Measurements from ENCODE around the gene ROBO1.

ROBO1 gene

GRCh38 chr3:78870484-78870883, 897.3 kb downstream of the ROBO1 start:
- Mint-ChIP-seq H3K9me3 (no peaks in the 10 kb centered on the region), H3K36me3 (no peaks in the 10 kb centered on the region), H3K4me3 (no peak overlapping the region), H3K4me1 (no peaks in the 10 kb centered on the region), H3K27ac (no peak overlapping the region), H3K27me3 (no peaks in the 10 kb centered on the region)

GRCh38 chr3:78868570-78868969, 899.2 kb downstream of the ROBO1 start:
- no peak overlapping the region for H3K27ac Mint-ChIP-seq
- H3K4me3 Mint-ChIP-seq = no peak overlapping the region
- H3K27me3 Mint-ChIP-seq = no peaks in the 10 kb centered on the region
- no peaks in the 10 kb centered on the region for H3K4me1 Mint-ChIP-seq
- no peaks in the 10 kb centered on the region for H3K9me3 Mint-ChIP-seq
- no peaks in the 10 kb centered on the region for H3K36me3 Mint-ChIP-seq

GRCh38 chr3:78867409-78868372, 900.1 kb downstream of the ROBO1 start:
- no peaks in the 10 kb centered on the region for H3K36me3 Mint-ChIP-seq

GRCh38 chr3:78863306-78864203, 904.2 kb downstream of the ROBO1 start:
- Mint-ChIP-seq H3K27me3 (no peaks in the 10 kb centered on the region), H3K36me3 (no peaks in the 10 kb centered on the region), H3K27ac (no peak overlapping the region), H3K9me3 (peaks cover 21% of the 10 kb centered on the region), H3K4me3 (no peak overlapping the region), H3K4me1 (no peaks in the 10 kb centered on the region)

More at GRCh38 chr3:78867409-78868372, 900.1 kb downstream of the ROBO1 start:
- no peaks in the 10 kb centered on the region for H3K4me1 Mint-ChIP-seq
- no peaks in the 10 kb centered on the region for H3K27me3 Mint-ChIP-seq
- no peak overlapping the region for H3K27ac Mint-ChIP-seq
- no peaks in the 10 kb centered on the region for H3K9me3 Mint-ChIP-seq
- H3K4me3 Mint-ChIP-seq = no peak overlapping the region

DNA sequence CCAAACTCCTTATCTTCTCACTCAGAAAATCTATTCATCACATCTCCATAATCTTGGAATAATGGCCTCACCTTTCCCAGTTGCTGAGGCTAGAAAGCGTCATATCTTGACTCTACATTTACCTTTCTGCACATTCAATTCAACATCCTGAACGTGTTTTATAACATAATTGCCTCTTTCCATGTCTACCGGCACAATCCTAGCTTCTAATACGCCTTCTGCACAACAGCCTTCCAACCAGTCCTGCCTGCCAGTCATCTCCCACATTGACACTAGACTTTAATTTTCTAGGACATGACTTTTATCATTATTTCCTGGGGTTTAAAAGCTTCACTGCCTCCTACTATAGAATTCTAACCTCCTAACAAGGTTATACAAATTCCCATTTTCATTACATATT, 906.6 kb downstream of the ROBO1 start:
- Mint-ChIP-seq H3K27me3 (no peaks in the 10 kb centered on the region), H3K36me3 (no peaks in the 10 kb centered on the region), H3K4me1 (no peaks in the 10 kb centered on the region), H3K4me3 (no peak overlapping the region), H3K9me3 (peaks cover 21% of the 10 kb centered on the region), H3K27ac (no peak overlapping the region)

- H3K4me3 Mint-ChIP-seq = no peak overlapping the region
- H3K9me3 Mint-ChIP-seq = peaks cover 21% of the 10 kb centered on the region
- no peaks in the 10 kb centered on the region for H3K27me3 Mint-ChIP-seq
- no peaks in the 10 kb centered on the region for H3K4me1 Mint-ChIP-seq
- H3K27ac Mint-ChIP-seq = no peak overlapping the region
- no peaks in the 10 kb centered on the region for H3K36me3 Mint-ChIP-seq
Measured at GRCh38 chr3:78860567-78860966, 907.2 kb downstream of the ROBO1 start.

- no peaks in the 10 kb centered on the region for H3K27me3 Mint-ChIP-seq
- H3K4me3 Mint-ChIP-seq = no peak overlapping the region
- H3K36me3 Mint-ChIP-seq = no peaks in the 10 kb centered on the region
- peaks cover 21% of the 10 kb centered on the region for H3K9me3 Mint-ChIP-seq
- H3K27ac Mint-ChIP-seq = no peak overlapping the region
- H3K4me1 Mint-ChIP-seq = no peaks in the 10 kb centered on the region
Measured at GRCh38 chr3:78858910-78859309, 908.9 kb downstream of the ROBO1 start.

DNA sequence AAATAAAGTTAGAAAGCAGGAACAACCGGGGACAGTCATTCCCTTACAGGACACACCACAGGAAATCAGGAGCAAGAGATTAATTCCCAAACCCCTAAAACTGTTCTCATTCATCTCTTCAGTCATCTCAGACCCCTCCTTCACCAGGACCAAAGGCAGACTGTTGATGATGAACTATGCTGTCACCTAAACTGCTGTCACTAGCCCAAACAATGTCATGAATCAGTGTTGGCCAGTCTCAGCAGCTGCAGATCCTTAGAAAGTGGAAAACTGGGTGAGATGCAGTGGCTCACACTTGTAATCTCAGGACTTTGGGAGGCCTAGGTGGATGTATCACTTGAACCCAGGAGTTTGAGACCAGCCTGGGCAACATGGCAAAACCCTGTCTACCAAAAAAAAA, 909.6 kb downstream of the ROBO1 start:
- Mint-ChIP-seq H3K9me3 (peaks cover 21% of the 10 kb centered on the region), H3K4me3 (no peak overlapping the region), H3K4me1 (no peaks in the 10 kb centered on the region), H3K36me3 (no peaks in the 10 kb centered on the region), H3K27ac (no peak overlapping the region), H3K27me3 (no peaks in the 10 kb centered on the region)

DNA sequence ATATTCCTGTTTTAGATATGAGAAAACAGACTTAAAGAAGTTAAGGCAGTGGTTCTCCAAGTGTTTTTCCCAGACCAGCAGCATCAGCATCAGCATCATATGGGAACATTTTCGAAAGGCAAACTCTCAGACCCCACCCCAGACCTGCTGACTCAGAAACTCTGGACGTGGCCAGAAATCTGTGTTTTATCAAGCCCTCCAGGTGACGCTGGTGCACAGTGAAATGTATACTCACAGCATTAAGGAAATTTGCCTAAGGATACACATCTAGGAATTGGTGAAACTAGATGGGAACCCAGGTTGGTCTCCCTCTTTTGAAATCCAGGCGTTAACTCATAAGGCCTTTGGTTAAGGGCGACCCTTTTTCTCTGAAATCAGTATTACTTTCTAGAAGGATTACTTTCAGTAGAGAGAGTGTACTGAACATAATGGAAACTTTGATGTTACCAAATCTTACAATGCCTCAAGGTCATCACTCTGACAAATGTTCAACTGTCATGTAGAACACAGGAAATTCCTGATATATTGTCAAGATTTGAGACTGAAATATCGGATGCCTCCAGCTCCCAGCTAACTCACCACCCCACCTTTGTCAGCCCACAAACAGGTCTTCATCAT, 910.2 kb downstream of the ROBO1 start:
- Mint-ChIP-seq H3K9me3 (peaks cover 21% of the 10 kb centered on the region), H3K36me3 (no peaks in the 10 kb centered on the region), H3K4me3 (no peak overlapping the region), H3K27me3 (no peaks in the 10 kb centered on the region), H3K4me1 (no peaks in the 10 kb centered on the region), H3K27ac (no peak overlapping the region)

DNA sequence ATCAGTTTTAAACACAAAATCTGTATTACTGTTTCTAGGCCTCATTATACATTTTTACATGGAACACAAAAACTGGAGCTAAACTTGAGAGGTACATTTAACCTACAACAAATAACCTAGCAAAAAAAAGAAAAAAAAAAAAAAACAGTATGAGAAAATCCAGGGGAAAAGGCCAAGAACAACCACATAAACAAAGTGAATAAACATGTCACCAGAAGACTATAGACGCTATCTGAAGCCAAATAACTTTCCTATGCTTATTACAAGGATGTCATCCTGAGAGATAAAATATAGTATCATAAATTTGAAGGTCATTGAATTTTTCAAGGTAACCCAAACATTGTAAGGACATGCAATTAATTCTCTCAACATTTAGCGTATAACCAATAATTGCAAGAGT, 911.6 kb downstream of the ROBO1 start:
- H3K36me3 Mint-ChIP-seq = no peaks in the 10 kb centered on the region
- no peak overlapping the region for H3K4me3 Mint-ChIP-seq
- H3K9me3 Mint-ChIP-seq = peaks cover 11% of the 10 kb centered on the region
- no peaks in the 10 kb centered on the region for H3K27me3 Mint-ChIP-seq
- no peak overlapping the region for H3K27ac Mint-ChIP-seq
- H3K4me1 Mint-ChIP-seq = no peaks in the 10 kb centered on the region

GRCh38 chr3:78855190-78855589, 912.6 kb downstream of the ROBO1 start:
- H3K36me3 Mint-ChIP-seq = no peaks in the 10 kb centered on the region
- H3K4me1 Mint-ChIP-seq = no peaks in the 10 kb centered on the region
- peaks cover 6% of the 10 kb centered on the region for H3K9me3 Mint-ChIP-seq
- H3K27ac Mint-ChIP-seq = no peak overlapping the region
- no peak overlapping the region for H3K4me3 Mint-ChIP-seq
- H3K27me3 Mint-ChIP-seq = no peaks in the 10 kb centered on the region

GRCh38 chr3:78848392-78849288, 919.2 kb downstream of the ROBO1 start:
- Mint-ChIP-seq H3K36me3 (no peaks in the 10 kb centered on the region), H3K4me3 (no peak overlapping the region), H3K27ac (no peak overlapping the region), H3K27me3 (no peaks in the 10 kb centered on the region), H3K4me1 (no peaks in the 10 kb centered on the region), H3K9me3 (no peaks in the 10 kb centered on the region)

DNA sequence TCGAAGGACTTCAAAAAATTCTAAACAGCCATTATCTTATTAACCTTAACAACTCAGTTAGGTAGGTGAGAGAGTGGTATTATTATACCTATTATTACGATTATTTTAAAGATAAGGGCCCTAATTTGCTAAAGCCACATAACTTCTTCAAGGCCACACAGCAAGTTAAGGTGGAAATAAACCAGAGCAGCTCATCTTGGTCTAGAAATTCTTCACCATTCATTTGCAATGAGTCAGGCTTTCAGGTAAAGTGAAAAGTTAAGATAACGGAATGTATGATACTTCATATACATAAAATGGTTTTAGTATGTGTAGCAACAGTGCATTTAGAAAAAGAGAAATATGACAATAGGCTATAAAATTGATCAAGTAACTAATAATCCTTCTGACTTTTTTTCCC, 920.2 kb downstream of the ROBO1 start:
- Mint-ChIP-seq H3K4me1 (no peaks in the 10 kb centered on the region), H3K27ac (no peak overlapping the region), H3K36me3 (no peaks in the 10 kb centered on the region), H3K4me3 (no peak overlapping the region), H3K9me3 (no peaks in the 10 kb centered on the region), H3K27me3 (no peaks in the 10 kb centered on the region)

- no peak overlapping the region for H3K27ac Mint-ChIP-seq
- no peaks in the 10 kb centered on the region for H3K27me3 Mint-ChIP-seq
- no peaks in the 10 kb centered on the region for H3K9me3 Mint-ChIP-seq
- H3K36me3 Mint-ChIP-seq = no peaks in the 10 kb centered on the region
- H3K4me1 Mint-ChIP-seq = no peaks in the 10 kb centered on the region
- H3K4me3 Mint-ChIP-seq = no peak overlapping the region
Measured at GRCh38 chr3:78847203-78847602, 920.6 kb downstream of the ROBO1 start.

DNA sequence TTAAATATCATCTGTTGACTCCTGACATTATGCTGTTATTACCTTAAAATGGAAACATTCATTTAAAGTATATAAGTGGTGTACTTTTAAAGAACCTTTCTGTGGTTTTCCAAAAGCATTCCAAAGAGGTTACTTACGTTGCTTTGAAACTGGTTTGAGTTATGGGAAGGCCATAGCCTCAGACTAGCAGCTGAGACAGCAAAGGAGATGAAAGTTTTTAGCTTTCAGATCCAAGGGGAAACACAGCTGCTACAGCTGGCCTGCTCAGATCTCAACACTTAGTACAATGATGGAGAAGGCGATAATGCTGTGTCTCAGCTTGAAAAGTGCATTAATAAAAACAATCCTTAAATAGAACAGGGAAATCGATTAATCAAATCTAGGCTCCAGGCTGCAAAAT, 921.1 kb downstream of the ROBO1 start:
- Mint-ChIP-seq H3K27ac (no peak overlapping the region), H3K4me3 (no peak overlapping the region), H3K4me1 (no peaks in the 10 kb centered on the region), H3K9me3 (no peaks in the 10 kb centered on the region), H3K27me3 (no peaks in the 10 kb centered on the region), H3K36me3 (no peaks in the 10 kb centered on the region)

All from activated naive CD4-positive, alpha-beta T cell treated with anti-CD3 and anti-CD28 coated beads, Interleukin-2, amount 50 U/mL, for 24 hours (primary cell).